Bronchial epithelial cell (primary cell): ENCODE results near the gene TWIST2. TPM values are rescaled to one million over a fixed set of nuclear protein-coding genes. Genes with fewer than 3 reads are reported as not detected.

Experiments
- DNase-seq: peaks from one replicate; pipeline ENCODE4 v3.0.0-alpha.2; 2010; ENCODE audit warnings: low read depth
- FAIRE-seq: peaks from 2 replicates; lab custom pipeline; 2011; peaks lifted over from hg19 to GRCh38; lab: Jason Lieb, UNC
- H3K27me3 ChIP-seq: 2 replicates; pipeline ENCODE4 v1.5.1; 2011; ENCODE audit warnings: low read length; ENCODE audit not compliant: control insufficient read depth, insufficient read depth
- H3K36me3 ChIP-seq: 2 replicates; pipeline ENCODE4 v1.5.1; 2011; ENCODE audit warnings: low read length; ENCODE audit not compliant: control insufficient read depth, insufficient read depth
- H3K4me3 ChIP-seq: 2 replicates; pipeline ENCODE4 v1.5.1; 2011; ENCODE audit warnings: mild to moderate bottlenecking, low read depth, low read length, control low read depth
- total RNA-seq: library from RNA; depleted of rRNA; stranded (reverse); fragments of >200 nt; gene quantifications from 2 replicates; pipeline ENCODE4 v1.2.1, GENCODE V29; 2014
- TF ChIP-seq, protein P1 (sequence below): IDR thresholded peaks from 2 replicates; pipeline ENCODE4 v1.5.1; 2011; ENCODE audit warnings: mild to moderate bottlenecking, moderate library complexity, low read length, control low read depth, inconsistent platforms; ENCODE audit not compliant: insufficient read depth, severe bottlenecking

TWIST2 gene
- total RNA-seq, 1 donor from 2014 or later, result 7.4 TPM

DNA sequence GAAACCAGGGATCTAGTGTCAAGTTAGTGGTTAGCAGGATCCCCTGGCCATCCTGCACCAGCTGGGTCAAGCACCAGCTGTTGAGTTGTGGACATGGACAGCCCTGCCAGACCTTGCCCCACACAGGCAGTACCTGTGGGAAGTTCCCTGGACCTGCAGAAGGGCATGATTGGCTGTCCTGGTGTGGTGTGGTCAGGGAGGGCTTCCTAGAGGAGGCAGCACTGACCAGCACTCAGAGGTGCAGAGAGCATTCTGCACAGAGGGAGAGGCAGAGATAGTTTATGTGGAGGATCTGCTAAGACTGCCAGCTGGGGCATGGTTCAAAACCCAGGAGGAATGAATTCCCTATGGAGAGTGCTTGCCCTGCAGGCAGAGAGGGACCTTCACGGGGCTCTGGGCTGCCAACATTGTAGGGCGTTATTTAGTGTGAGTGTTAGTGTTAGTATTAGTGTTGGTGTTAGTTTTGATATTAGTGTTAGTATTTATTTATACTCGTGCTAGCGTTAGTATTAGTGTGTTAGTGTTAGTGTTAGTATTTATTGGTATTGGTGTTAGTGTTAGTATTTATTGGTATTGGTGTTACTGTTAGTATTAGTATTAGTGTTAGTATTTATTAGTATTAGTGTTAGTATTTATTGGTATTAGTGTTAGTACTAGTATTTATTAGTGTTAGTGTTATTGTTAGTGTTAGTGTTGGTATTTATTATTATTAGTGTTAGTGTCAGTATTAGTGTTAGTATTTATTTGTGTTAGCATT, 31.9 kb downstream of the TWIST2 start:
- Histone ChIP-seq H3K4me3 (no peak overlapping the region), H3K27me3 (no peaks in the 10 kb centered on the region), H3K36me3 (no peaks in the 10 kb centered on the region)
- FAIRE-seq (no peak), DNase-seq (no peak)
- TF ChIP-seq, protein P1, sequence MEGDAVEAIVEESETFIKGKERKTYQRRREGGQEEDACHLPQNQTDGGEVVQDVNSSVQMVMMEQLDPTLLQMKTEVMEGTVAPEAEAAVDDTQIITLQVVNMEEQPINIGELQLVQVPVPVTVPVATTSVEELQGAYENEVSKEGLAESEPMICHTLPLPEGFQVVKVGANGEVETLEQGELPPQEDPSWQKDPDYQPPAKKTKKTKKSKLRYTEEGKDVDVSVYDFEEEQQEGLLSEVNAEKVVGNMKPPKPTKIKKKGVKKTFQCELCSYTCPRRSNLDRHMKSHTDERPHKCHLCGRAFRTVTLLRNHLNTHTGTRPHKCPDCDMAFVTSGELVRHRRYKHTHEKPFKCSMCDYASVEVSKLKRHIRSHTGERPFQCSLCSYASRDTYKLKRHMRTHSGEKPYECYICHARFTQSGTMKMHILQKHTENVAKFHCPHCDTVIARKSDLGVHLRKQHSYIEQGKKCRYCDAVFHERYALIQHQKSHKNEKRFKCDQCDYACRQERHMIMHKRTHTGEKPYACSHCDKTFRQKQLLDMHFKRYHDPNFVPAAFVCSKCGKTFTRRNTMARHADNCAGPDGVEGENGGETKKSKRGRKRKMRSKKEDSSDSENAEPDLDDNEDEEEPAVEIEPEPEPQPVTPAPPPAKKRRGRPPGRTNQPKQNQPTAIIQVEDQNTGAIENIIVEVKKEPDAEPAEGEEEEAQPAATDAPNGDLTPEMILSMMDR, result no peak

DNA sequence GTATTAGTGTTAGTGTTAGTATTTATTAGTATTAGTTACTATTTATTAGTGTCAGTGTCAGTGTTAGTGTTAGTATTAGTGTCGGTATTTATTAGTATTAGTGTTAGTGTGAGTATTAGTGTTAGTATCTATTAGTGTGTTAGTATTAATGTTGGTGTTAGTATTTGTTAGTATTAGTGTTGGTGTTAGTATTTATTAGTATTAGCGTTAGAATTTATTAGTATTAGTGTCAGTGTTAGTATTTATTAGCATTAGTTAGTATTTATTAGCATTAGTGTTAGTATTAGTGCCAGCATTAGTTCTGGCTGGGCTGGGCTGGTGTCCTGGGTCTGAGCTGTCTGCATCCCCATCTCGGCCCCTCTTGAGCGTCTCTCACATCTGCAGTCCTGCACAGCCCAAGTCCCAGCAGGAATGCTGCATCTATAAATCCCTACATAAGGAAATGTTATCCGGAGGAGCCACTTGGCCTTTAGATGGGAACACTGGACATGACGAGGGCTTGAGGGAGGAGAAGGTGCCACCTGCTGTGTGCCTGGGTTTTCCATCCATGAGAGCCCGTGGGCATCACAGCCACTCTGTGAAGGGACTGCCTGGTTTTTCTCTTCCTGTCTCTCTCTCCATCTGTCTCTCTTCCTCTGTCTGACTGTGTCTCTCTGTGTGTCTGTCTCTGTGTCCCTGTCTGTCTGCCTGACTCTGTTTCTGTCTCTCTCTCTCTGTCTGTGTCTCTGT, 33.6 kb downstream of the TWIST2 start:
- no peak overlapping the region for H3K4me3 ChIP-seq
- TF ChIP-seq, protein P1, result no peak
- H3K36me3 ChIP-seq, result no peaks in the 10 kb centered on the region
- H3K27me3 ChIP-seq, result no peaks in the 10 kb centered on the region
- peak; percentile 79 for FAIRE-seq
- DNase-seq, result no peak

DNA sequence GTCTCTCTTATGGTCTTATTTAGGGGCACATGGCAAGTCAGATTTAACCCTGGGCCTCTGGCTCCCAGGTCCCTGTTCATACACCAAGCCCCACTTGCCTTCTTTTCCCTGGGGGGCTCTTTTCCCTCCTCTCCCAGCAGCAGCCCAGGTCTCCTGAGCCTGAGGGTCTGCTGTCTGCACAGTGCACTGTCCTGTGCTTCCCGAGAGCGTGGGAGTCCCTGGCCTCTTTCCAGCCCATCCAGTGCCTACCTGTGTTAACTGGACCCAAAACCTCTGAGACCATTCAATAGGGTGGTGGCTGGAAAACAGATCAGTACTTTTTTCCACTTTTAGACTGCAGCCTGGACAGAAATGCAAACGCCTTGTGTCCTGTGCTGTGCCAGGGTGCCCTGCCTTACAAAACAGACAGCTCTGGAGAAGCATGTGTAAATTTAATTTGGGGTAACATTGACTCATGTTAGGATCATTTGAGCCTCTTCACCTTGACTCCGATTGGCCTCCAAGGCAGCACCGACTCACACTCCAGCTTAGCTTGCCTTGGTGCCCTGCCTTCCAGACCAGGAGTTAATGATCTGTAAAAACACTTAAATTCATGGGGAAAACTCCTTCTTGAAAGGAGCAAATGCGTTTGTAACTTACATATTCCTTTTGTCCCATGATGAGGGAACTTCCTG, 34.3 kb downstream of the TWIST2 start:
- FAIRE-seq (no peak), DNase-seq (no peak)
- H3K27me3 ChIP-seq, result no peaks in the 10 kb centered on the region
- H3K4me3 ChIP-seq, result no peak overlapping the region
- H3K36me3 ChIP-seq, result no peaks in the 10 kb centered on the region
- TF ChIP-seq, protein P1, result no peak

DNA sequence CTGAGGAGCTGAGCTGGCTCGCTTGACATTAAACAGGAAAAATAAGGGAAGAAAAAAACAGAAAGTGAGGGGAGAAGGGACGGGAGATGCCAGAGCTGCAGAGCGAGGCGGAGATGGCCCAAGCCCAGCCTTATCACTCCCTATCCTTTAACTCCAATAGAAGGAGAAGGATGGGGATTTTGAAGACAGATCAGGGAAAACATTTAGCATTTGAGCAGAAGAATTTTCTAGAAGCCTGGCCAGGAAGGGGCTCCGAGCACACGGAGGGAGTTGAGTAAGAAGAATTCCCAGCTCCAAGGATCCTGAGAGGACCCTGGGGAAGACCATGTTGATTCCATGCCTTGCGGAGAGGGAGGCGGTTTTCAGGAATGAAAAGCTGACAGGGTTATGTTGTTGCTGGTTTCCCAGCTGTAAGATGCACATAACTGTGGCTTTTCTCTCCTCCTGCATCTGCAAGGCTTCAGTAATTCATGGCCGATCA, 35.6 kb downstream of the TWIST2 start:
- no peak for DNase-seq
- FAIRE-seq, result peak; percentile 81

DNA sequence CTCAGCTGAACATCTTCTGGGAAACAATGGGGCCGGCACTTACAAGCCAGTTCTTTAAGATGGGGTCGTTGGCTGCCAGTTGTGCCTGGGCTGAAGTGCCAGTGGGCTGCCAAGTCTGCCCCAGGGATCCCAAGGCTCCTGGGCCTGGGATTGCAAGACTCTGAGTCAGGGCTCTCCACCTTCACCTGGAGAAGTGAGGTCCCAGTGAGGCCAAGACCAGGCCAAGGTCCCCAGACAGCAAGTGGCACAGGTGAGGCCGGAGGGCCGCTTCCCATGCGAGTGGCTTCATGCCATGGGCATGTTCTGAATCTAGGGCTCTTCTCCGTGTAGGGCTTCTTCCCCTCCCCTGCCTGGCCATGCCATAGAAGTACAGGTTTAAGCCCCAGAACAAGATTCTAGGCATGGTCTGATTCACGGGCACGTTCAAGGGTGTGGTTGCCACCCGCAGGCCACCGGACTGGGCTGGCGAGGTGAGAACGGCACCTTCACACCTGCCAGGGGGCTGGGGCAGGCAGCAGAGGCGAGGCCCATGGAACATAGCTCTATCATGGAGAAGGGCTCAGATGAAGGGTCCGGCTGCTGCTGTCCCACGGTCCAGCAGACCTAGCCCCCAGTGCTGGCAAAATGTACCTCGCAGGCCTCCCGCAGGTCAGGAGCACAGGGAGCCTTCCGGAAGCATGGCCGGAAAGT, 36.4 kb downstream of the TWIST2 start:
- no peak for DNase-seq

More for the DNA sequence above, 35.6 kb downstream of the TWIST2 start:
- Histone ChIP-seq H3K4me3 (no peak overlapping the region), H3K27me3 (no peaks in the 10 kb centered on the region), H3K36me3 (no peaks in the 10 kb centered on the region)
- TF ChIP-seq, protein P1, result no peak

More for the DNA sequence above, 36.4 kb downstream of the TWIST2 start:
- no peak for FAIRE-seq
- Histone ChIP-seq H3K4me3 (no peak overlapping the region), H3K27me3 (no peaks in the 10 kb centered on the region), H3K36me3 (no peaks in the 10 kb centered on the region)
- TF ChIP-seq, protein P1, result no peak
